ENCODE data around the gene NRDC.
A peak's percentile ranks its signal among the peaks of the same experiment; 100 is the strongest.
"Not testable (repeated sequence)": the region's sequence is repeated elsewhere in the genome, so short reads cannot be mapped to it uniquely, and the experiment has no call there.

The NRDC gene

GRCh38 chr1:51877434-51878307 lies 856 bp downstream of the NRDC start:
- peak; percentile 12 for DNase-seq (ENCODE audit: low spot score)

- no peak for DNase-seq (ENCODE audit: low spot score)
Observed at GRCh38 chr1:51875836-51876235, 2.7 kb downstream of the NRDC start.

- no peak for DNase-seq (ENCODE audit: low spot score)
Observed at GRCh38 chr1:51875291-51875772, 3.2 kb downstream of the NRDC start.

- not testable (repeated sequence) for DNase-seq (ENCODE audit: low spot score)
Observed at GRCh38 chr1:51873270-51873669, 5.3 kb downstream of the NRDC start.

GRCh38 chr1:51871351-51871975 lies 7.1 kb downstream of the NRDC start:
- DNase-seq (ENCODE audit: low spot score), result no peak

- no peak for DNase-seq (ENCODE audit: low spot score)
Observed at GRCh38 chr1:51870603-51871350, 7.8 kb downstream of the NRDC start.

GRCh38 chr1:51867479-51868232 lies 10.9 kb downstream of the NRDC start:
- no peak for DNase-seq (ENCODE audit: low spot score)

- no peak for DNase-seq (ENCODE audit: low spot score)
Observed at GRCh38 chr1:51863384-51863783, 15.1 kb downstream of the NRDC start.

- no peak for DNase-seq (ENCODE audit: low spot score)
Observed at GRCh38 chr1:51861669-51862068, 16.9 kb downstream of the NRDC start.

- DNase-seq (ENCODE audit: low spot score), result no peak
Observed at GRCh38 chr1:51859735-51860134, 18.8 kb downstream of the NRDC start.

- DNase-seq (ENCODE audit: low spot score), result no peak
Observed at GRCh38 chr1:51859333-51859732, 19.2 kb downstream of the NRDC start.

GRCh38 chr1:51858892-51859291 lies 19.6 kb downstream of the NRDC start:
- no peak for DNase-seq (ENCODE audit: low spot score)

- DNase-seq (ENCODE audit: low spot score), result no peak
Observed at GRCh38 chr1:51856745-51857144, 21.8 kb downstream of the NRDC start.

GRCh38 chr1:51855624-51856023 lies 22.9 kb downstream of the NRDC start:
- no peak for DNase-seq (ENCODE audit: low spot score)

- no peak for DNase-seq (ENCODE audit: low spot score)
Observed at GRCh38 chr1:51853360-51853759, 25.2 kb downstream of the NRDC start.

GRCh38 chr1:51851882-51852396 lies 26.6 kb downstream of the NRDC start:
- no peak for DNase-seq (ENCODE audit: low spot score)

- no peak for DNase-seq (ENCODE audit: low spot score)
Observed at GRCh38 chr1:51850420-51851223, 27.9 kb downstream of the NRDC start.

- DNase-seq (ENCODE audit: low spot score), result no peak
Observed at GRCh38 chr1:51847294-51847920, 31.1 kb downstream of the NRDC start.

GRCh38 chr1:51843948-51844347 lies 34.6 kb downstream of the NRDC start:
- DNase-seq (ENCODE audit: low spot score), result no peak

GRCh38 chr1:51842261-51842660 lies 36.3 kb downstream of the NRDC start:
- no peak for DNase-seq (ENCODE audit: low spot score)
